ENCODE measurements around the gene TTC16. TPM values are rescaled to one million over a fixed set of nuclear protein-coding genes. Genes with fewer than 3 reads are reported as not detected.

Gene TTC16
- total and polyA plus RNA-seq, 2 donors (not counting 1 experiment from before 2014, with no cell fraction given), result 0.25 TPM; not detected in 1

DNA sequence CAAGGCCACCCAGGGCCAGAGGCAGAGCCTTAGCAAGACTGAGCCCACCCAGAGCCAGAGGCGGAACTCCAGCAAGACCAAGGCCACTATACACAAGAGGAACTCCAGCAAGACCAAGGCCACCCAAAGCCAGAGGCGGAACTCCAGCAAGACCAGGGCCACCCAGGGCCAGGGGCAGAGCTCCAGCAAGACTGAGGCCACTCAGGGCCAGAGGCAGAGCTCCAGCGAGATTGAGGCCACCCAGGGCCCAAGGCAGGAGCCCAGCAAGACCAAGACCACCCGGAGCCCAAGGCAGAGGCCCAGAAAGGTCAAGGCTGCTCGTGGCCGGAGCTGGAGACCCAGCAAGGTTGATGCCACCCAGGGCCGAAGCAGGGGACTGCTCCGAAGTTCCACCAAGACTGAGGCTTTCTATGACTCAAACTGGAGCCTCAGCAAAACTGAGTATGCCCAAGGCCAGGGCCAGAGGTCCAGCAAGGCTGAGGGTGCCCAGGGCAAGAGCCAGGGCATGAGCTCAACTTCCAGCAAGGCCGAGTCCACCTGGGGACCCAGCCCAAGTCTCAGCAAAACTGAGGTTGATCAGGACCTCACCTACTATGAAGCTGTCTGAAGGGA lies 15.0 kb downstream of the TTC16 start:
- Histone ChIP-seq H3K4me2 (replicated peaks; ENCODE audit: low read depth, low read length, poor library complexity, severe bottlenecking) (no peak overlapping the region), H4K20me1 (ENCODE audit: control insufficient read depth, insufficient read depth, low read length, poor library complexity, severe bottlenecking) (peaks cover 5% of the 10 kb centered on the region), H3K9ac (ENCODE audit: low read length) (no peak overlapping the region), H3K36me3 (replicated peaks in 1 of 2; ENCODE audit: control extremely low read depth in 1 of 2, control insufficient read depth in 1 of 2, extremely low read depth in 1 of 2, insufficient read depth in 2 of 2, low read length in 1 of 2) (peaks cover 0 to 10% of the 10 kb centered on the region in 2 experiments), H3K9me3 (ENCODE audit: control extremely low read depth in 1 of 3, control insufficient read depth in 2 of 3, insufficient read depth in 1 of 3, low read length in 2 of 3) (no peaks in the 10 kb centered on the region), H3K79me2 (ENCODE audit: control insufficient read depth, insufficient read depth, low read length) (no peaks in the 10 kb centered on the region), H2AFZ (ENCODE audit: insufficient read depth, low read depth, low read length, poor library complexity, severe bottlenecking) (no peak overlapping the region), H3K27me3 (replicated peaks in 1 of 4; ENCODE audit: control extremely low read depth in 1 of 4, control insufficient read depth in 3 of 4, insufficient read depth in 4 of 4, low read length in 3 of 4) (no peaks in the 10 kb centered on the region), H3K4me1 (ENCODE audit: control insufficient read depth in 2 of 2, insufficient read depth in 2 of 2, low read length in 2 of 2) (peaks cover 11 to 16% of the 10 kb centered on the region in 2 donors), H3K27ac (ENCODE audit: low read length in 2 of 2) (no peak overlapping the region), H3K4me3 (ENCODE audit: control extremely low read depth in 1 of 5, extremely low read depth in 1 of 5, insufficient read depth in 1 of 5, low read depth in 2 of 5, low read length in 4 of 5) (no peak overlapping the region)
- TF ChIP-seq, protein P1, sequence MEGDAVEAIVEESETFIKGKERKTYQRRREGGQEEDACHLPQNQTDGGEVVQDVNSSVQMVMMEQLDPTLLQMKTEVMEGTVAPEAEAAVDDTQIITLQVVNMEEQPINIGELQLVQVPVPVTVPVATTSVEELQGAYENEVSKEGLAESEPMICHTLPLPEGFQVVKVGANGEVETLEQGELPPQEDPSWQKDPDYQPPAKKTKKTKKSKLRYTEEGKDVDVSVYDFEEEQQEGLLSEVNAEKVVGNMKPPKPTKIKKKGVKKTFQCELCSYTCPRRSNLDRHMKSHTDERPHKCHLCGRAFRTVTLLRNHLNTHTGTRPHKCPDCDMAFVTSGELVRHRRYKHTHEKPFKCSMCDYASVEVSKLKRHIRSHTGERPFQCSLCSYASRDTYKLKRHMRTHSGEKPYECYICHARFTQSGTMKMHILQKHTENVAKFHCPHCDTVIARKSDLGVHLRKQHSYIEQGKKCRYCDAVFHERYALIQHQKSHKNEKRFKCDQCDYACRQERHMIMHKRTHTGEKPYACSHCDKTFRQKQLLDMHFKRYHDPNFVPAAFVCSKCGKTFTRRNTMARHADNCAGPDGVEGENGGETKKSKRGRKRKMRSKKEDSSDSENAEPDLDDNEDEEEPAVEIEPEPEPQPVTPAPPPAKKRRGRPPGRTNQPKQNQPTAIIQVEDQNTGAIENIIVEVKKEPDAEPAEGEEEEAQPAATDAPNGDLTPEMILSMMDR (IDR thresholded peaks at IDR 0.05), result no peak
- no peak for TF ChIP-seq EZH2 (IDR thresholded peaks at IDR 0.05; ENCODE audit: borderline replicate concordance, insufficient read depth, low read depth, low read length, poor library complexity, severe bottlenecking)
- ChIA-PET POLR2A (no interaction called here), CTCF (interaction anchor here (0.7 to 2.0 kb wide), 3 partner anchors 139 to 227 kb away, joined by 3 to 9 read pairs (median 5); no protein-coding TSS in a partner anchor)
- DNase-seq (no peak), ATAC-seq (ENCODE audit: low read depth) (no peak)
- 93% methylated on average over 9 of the region's 9 CpGs for WGBS (ENCODE audit: insufficient coverage)
- H3K9me3 Mint-ChIP-seq (ENCODE audit: insufficient read depth), result no peaks in the 10 kb centered on the region
- no peak overlapping the region for H3K4me3 Mint-ChIP-seq
- H3K27ac Mint-ChIP-seq, result no peak overlapping the region
- intact Hi-C loops (cut with micrococcal nuclease), result no loop called here
- H3K4me1 Mint-ChIP-seq, result peaks cover 16% of the 10 kb centered on the region
- H3K27me3 Mint-ChIP-seq, result no peaks in the 10 kb centered on the region

- no peaks in the 10 kb centered on the region for H3K9me3 Mint-ChIP-seq (ENCODE audit: insufficient read depth)
- Histone ChIP-seq H4K20me1 (ENCODE audit: control insufficient read depth, insufficient read depth, low read length, poor library complexity, severe bottlenecking) (peaks cover 5% of the 10 kb centered on the region), H3K27me3 (replicated peaks in 1 of 4; ENCODE audit: control extremely low read depth in 1 of 4, control insufficient read depth in 3 of 4, insufficient read depth in 4 of 4, low read length in 3 of 4) (no peaks in the 10 kb centered on the region), H3K9me3 (ENCODE audit: control extremely low read depth in 1 of 3, control insufficient read depth in 2 of 3, insufficient read depth in 1 of 3, low read length in 2 of 3) (no peaks in the 10 kb centered on the region), H3K4me2 (replicated peaks; ENCODE audit: low read depth, low read length, poor library complexity, severe bottlenecking) (no peak overlapping the region), H3K27ac (ENCODE audit: low read length in 2 of 2) (no peak overlapping the region), H3K36me3 (replicated peaks in 1 of 2; ENCODE audit: control extremely low read depth in 1 of 2, control insufficient read depth in 1 of 2, extremely low read depth in 1 of 2, insufficient read depth in 2 of 2, low read length in 1 of 2) (peaks cover 0 to 10% of the 10 kb centered on the region in 2 experiments), H3K79me2 (ENCODE audit: control insufficient read depth, insufficient read depth, low read length) (peaks cover 5% of the 10 kb centered on the region), H3K4me3 (ENCODE audit: control extremely low read depth in 1 of 5, extremely low read depth in 1 of 5, insufficient read depth in 1 of 5, low read depth in 2 of 5, low read length in 4 of 5) (no peak overlapping the region), H2AFZ (ENCODE audit: insufficient read depth, low read depth, low read length, poor library complexity, severe bottlenecking) (no peak overlapping the region), H3K9ac (ENCODE audit: low read length) (no peak overlapping the region), H3K4me1 (ENCODE audit: control insufficient read depth in 2 of 2, insufficient read depth in 2 of 2, low read length in 2 of 2) (peaks cover 11 to 16% of the 10 kb centered on the region in 2 donors)
- H3K4me3 Mint-ChIP-seq, result no peak overlapping the region
- H3K27ac Mint-ChIP-seq, result no peak overlapping the region
- POLR2A ChIA-PET, result no interaction called here
- ATAC-seq (ENCODE audit: low read depth) (no peak), DNase-seq (no peak)
- H3K27me3 Mint-ChIP-seq, result no peaks in the 10 kb centered on the region
- peaks cover 16% of the 10 kb centered on the region for H3K4me1 Mint-ChIP-seq
- intact Hi-C loops (cut with micrococcal nuclease), result no loop called here
- TF ChIP-seq EZH2 (IDR thresholded peaks at IDR 0.05; ENCODE audit: borderline replicate concordance, insufficient read depth, low read depth, low read length, poor library complexity, severe bottlenecking), result no peak
- TF ChIP-seq, protein P1 (IDR thresholded peaks at IDR 0.05), result no peak
- WGBS (ENCODE audit: insufficient coverage), result 97% methylated on average over 16 of the region's 16 CpGs
- CTCF ChIA-PET, result interaction anchor here (1.5 to 2.0 kb wide), 2 partner anchors 142 to 228 kb away, joined by 5 to 9 read pairs; no protein-coding TSS in a partner anchor
These were observed 16.1 kb downstream of the TTC16 start for GRCh38 chr9:127731938-127732337.
